Measurements from ENCODE around the gene GPR143.
"Not testable (repeated sequence)": the region's sequence is repeated elsewhere in the genome, so short reads cannot be mapped to it uniquely, and the experiment has no call there.

The GPR143 gene

DNA sequence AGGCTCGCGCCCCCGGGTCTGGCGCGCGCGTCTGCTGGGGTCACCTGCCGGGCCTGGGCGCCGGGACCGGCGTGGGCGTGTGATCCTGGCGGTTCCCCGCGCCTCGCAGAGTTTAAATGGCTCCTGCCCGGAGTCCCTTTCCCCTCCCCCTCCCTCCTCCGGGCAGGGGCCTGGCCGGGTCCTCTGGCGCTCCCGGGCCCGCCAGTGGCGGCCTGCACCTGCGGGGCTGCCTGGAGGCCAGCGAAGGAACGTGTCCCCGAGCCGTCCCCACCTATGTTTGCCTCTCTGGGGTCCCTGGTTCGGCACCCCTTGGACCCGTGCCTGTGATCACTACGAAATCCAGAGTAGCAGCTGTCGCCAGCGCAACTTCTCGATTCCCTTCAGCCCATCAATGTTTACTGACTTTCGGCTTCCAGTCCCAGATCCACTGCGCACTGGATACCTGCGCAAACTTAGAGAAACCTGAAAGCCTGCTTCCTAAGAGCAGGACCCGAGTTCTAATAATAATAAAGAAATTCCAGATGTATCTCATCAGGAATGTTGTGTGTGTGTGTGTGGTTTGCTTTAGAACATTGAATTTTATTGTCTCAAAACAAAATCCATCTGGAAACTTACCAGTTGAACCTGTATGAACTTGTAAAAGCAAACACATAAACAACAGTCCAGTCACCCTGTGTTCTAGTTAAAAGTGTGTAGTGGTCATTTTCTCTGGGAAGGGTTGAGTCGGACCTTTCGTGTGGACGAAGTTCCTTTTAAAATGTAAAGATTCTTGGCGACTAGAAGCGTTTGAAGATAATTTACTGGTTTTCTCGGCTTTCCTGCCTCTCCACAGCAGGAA lies 21.4 kb upstream of the GPR143 start:
- H3K27ac ChIP-seq (ENCODE audit: low read depth, low read length): no peak overlapping the region
- H3K9ac ChIP-seq (ENCODE audit: low read length): no peak overlapping the region
- H3K36me3 ChIP-seq (ENCODE audit: control insufficient read depth, insufficient read depth, low read length): no peaks in the 10 kb centered on the region

GRCh38 chrX:9785944-9786797 lies 20.5 kb upstream of the GPR143 start, which contains the start of gene SHROOM2:
TSS of gene SHROOM2 (plus strand) at chrX:9786429. CDS start at chrX:9786546, 117 bp downstream.
- Histone ChIP-seq H3K36me3 (ENCODE audit: control insufficient read depth, insufficient read depth, low read length) (no peaks in the 10 kb centered on the region), H3K27me3 (ENCODE audit: control insufficient read depth, insufficient read depth, low read length) (no peaks in the 10 kb centered on the region), H3K4me3 (ENCODE audit: low read length) (peak within 1 kb of the TSS; percentile 46), H3K9ac (ENCODE audit: low read length) (no peak within 1 kb of the TSS), H3K4me1 (ENCODE audit: control insufficient read depth, insufficient read depth, low read length) (no peaks in the 10 kb centered on the region), H3K27ac (ENCODE audit: low read depth, low read length) (no peak within 1 kb of the TSS)

More for the DNA sequence above, 21.4 kb upstream of the GPR143 start:
- H3K4me1 ChIP-seq (ENCODE audit: control insufficient read depth, insufficient read depth, low read length): no peaks in the 10 kb centered on the region
- no peaks in the 10 kb centered on the region for H3K27me3 ChIP-seq (ENCODE audit: control insufficient read depth, insufficient read depth, low read length)
- H3K4me3 ChIP-seq (ENCODE audit: low read length): peak overlapping the region; percentile 23

DNA sequence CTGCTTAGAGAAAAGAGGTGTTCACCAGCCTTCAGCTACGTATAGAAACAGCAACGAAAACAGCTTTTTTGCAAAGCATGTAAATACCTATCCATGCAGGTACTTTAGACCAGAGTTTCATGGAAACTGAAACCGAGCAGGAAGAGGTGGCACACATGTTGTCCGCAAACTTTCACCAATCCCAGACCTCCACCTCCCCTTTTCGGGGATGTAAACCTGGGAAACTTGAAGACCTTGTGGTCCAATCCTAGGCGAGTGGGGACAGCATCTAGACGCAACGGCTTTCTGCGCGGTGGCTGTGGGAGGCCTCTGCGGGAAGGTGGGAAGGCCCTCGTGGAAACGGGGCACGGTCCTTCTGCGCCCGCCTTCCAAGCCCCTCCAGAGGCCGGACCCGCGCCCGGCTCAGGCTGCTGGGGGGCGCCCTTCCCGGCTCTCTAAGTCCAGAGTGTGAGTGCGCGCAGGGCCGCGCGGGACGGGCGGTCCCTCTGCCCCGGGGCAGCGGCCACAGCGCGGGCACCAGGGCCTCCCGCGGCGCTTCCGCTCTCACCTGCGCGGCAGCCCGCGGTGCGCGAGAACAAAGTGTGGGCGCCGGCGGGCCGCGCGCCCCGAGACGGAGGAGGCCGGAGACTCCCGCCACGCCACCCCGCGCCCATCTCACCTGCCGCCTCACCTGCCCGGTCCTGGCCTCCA lies 19.8 kb upstream of the GPR143 start:
- no peaks in the 10 kb centered on the region for H3K27me3 ChIP-seq (ENCODE audit: control insufficient read depth, insufficient read depth, low read length)
- no peaks in the 10 kb centered on the region for H3K4me1 ChIP-seq (ENCODE audit: control insufficient read depth, insufficient read depth, low read length)
- no peak overlapping the region for H3K9ac ChIP-seq (ENCODE audit: low read length)
- H3K36me3 ChIP-seq (ENCODE audit: control insufficient read depth, insufficient read depth, low read length): no peaks in the 10 kb centered on the region
- no peak overlapping the region for H3K27ac ChIP-seq (ENCODE audit: low read depth, low read length)
- H3K4me3 ChIP-seq (ENCODE audit: low read length): peak overlapping the region; percentile 46

DNA sequence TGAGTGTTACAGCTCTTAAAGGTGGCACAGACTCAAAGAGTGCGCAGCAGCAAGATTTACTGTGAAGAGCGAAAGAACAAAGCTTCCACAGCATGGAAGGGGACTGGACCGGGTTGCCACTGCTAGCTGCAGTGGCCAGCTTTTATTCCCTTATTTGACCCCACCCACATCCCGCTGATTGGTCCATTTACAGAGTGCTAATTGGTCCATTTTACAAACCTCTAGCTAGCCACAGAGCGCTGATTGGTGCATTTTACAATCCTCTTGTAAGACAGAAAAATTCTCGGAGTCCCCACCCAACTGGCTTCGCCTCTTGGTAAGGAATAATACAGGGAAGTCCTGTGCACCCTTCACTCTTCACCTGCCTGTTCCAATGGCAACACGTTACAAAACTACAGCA lies 18.7 kb upstream of the GPR143 start:
- Histone ChIP-seq H3K4me3 (ENCODE audit: low read length) (no peak overlapping the region), H3K27ac (ENCODE audit: low read depth, low read length) (no peak overlapping the region), H3K4me1 (ENCODE audit: control insufficient read depth, insufficient read depth, low read length) (no peaks in the 10 kb centered on the region), H3K36me3 (ENCODE audit: control insufficient read depth, insufficient read depth, low read length) (no peaks in the 10 kb centered on the region), H3K9ac (ENCODE audit: low read length) (no peak overlapping the region), H3K27me3 (ENCODE audit: control insufficient read depth, insufficient read depth, low read length) (no peaks in the 10 kb centered on the region)

- Histone ChIP-seq H3K4me1 (ENCODE audit: control insufficient read depth, insufficient read depth, low read length) (no peaks in the 10 kb centered on the region), H3K27me3 (ENCODE audit: control insufficient read depth, insufficient read depth, low read length) (no peaks in the 10 kb centered on the region), H3K27ac (ENCODE audit: low read depth, low read length) (no peak overlapping the region), H3K9ac (ENCODE audit: low read length) (no peak overlapping the region), H3K36me3 (ENCODE audit: control insufficient read depth, insufficient read depth, low read length) (no peaks in the 10 kb centered on the region), H3K4me3 (ENCODE audit: low read length) (no peak overlapping the region)
Observed at GRCh38 chrX:9781941-9782340, 16.3 kb upstream of the GPR143 start.

GRCh38 chrX:9775930-9776329 lies 10.3 kb upstream of the GPR143 start:
- H3K27ac ChIP-seq (ENCODE audit: low read depth, low read length): no peak overlapping the region
- H3K4me1 ChIP-seq (ENCODE audit: control insufficient read depth, insufficient read depth, low read length): no peaks in the 10 kb centered on the region

DNA sequence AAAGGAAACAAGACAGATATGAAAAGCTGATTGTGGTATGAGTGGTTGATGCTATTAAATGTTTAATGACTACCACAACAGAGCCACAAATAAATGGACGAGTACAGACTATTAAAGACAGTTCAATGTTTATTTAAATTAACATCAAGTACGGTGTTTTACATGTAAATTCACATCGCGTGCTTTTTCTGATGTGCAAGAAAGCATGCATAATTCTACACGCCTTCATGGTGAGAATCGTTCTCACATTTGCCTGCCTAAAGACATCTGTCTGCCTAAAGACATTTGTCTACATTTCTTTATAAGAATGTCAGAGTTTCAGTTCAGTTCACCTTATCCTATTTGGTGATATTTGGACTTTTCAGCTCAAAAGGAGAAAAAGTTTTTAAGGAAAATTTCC lies 7.3 kb upstream of the GPR143 start:
- Histone ChIP-seq H3K4me1 (ENCODE audit: control insufficient read depth, insufficient read depth, low read length) (no peaks in the 10 kb centered on the region), H3K36me3 (ENCODE audit: control insufficient read depth, insufficient read depth, low read length) (no peaks in the 10 kb centered on the region), H3K27ac (ENCODE audit: low read depth, low read length) (no peak overlapping the region), H3K4me3 (ENCODE audit: low read length) (no peak overlapping the region), H3K9ac (ENCODE audit: low read length) (no peak overlapping the region), H3K27me3 (ENCODE audit: control insufficient read depth, insufficient read depth, low read length) (no peaks in the 10 kb centered on the region)

More at GRCh38 chrX:9775930-9776329, 10.3 kb upstream of the GPR143 start:
- H3K9ac ChIP-seq (ENCODE audit: low read length): no peak overlapping the region
- no peaks in the 10 kb centered on the region for H3K36me3 ChIP-seq (ENCODE audit: control insufficient read depth, insufficient read depth, low read length)
- no peaks in the 10 kb centered on the region for H3K27me3 ChIP-seq (ENCODE audit: control insufficient read depth, insufficient read depth, low read length)
- H3K4me3 ChIP-seq (ENCODE audit: low read length): no peak overlapping the region

DNA sequence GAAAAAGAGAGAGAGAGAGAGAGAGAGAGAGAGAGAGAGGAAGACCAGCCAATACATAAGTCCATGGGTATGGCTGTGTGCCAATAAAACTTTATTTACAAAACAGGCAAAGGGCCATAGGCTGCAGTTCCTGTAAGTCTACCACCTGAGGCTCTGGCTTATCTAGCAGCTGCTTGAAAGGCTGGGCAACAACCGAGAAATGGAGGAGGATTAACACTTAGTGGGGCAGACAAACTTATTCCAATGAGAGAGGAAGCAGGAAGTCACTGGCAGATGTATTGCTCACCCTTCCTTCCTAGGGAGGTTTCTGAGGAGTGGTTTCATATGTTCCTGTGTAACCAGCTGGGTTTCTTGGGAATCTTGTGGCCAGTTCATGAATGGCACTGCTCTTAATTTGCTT lies 4.7 kb upstream of the GPR143 start:
- Histone ChIP-seq H3K4me3 (ENCODE audit: low read length) (no peak overlapping the region), H3K9ac (ENCODE audit: low read length) (no peak overlapping the region), H3K36me3 (ENCODE audit: control insufficient read depth, insufficient read depth, low read length) (no peaks in the 10 kb centered on the region), H3K27ac (ENCODE audit: low read depth, low read length) (no peak overlapping the region), H3K27me3 (ENCODE audit: control insufficient read depth, insufficient read depth, low read length) (no peaks in the 10 kb centered on the region), H3K4me1 (ENCODE audit: control insufficient read depth, insufficient read depth, low read length) (no peaks in the 10 kb centered on the region)

- H3K4me3 ChIP-seq (ENCODE audit: low read length); H3K27ac ChIP-seq (ENCODE audit: low read depth, low read length); H3K27me3 ChIP-seq (ENCODE audit: control insufficient read depth, insufficient read depth, low read length); H3K9ac ChIP-seq (ENCODE audit: low read length); H3K4me1 ChIP-seq (ENCODE audit: control insufficient read depth, insufficient read depth, low read length); H3K36me3 ChIP-seq (ENCODE audit: control insufficient read depth, insufficient read depth, low read length): not testable (repeated sequence)
Observed at GRCh38 chrX:9768321-9768839, 2.7 kb upstream of the GPR143 start.

- Histone ChIP-seq H3K4me1 (ENCODE audit: control insufficient read depth, insufficient read depth, low read length) (no peaks in the 10 kb centered on the region), H3K9ac (ENCODE audit: low read length) (no peak overlapping the region), H3K27me3 (ENCODE audit: control insufficient read depth, insufficient read depth, low read length) (no peaks in the 10 kb centered on the region)
Observed at GRCh38 chrX:9767375-9767774, 1.7 kb upstream of the GPR143 start.

GRCh38 chrX:9765072-9765736 lies 443 bp downstream of the GPR143 start:
- no peak overlapping the region for H3K9ac ChIP-seq (ENCODE audit: low read length)
- no peaks in the 10 kb centered on the region for H3K36me3 ChIP-seq (ENCODE audit: control insufficient read depth, insufficient read depth, low read length)
- no peaks in the 10 kb centered on the region for H3K27me3 ChIP-seq (ENCODE audit: control insufficient read depth, insufficient read depth, low read length)
- H3K4me1 ChIP-seq (ENCODE audit: control insufficient read depth, insufficient read depth, low read length): no peaks in the 10 kb centered on the region
- H3K4me3 ChIP-seq (ENCODE audit: low read length): no peak overlapping the region
- no peak overlapping the region for H3K27ac ChIP-seq (ENCODE audit: low read depth, low read length)

More at GRCh38 chrX:9767375-9767774, 1.7 kb upstream of the GPR143 start:
- no peak overlapping the region for H3K4me3 ChIP-seq (ENCODE audit: low read length)
- H3K27ac ChIP-seq (ENCODE audit: low read depth, low read length): no peak overlapping the region
- no peaks in the 10 kb centered on the region for H3K36me3 ChIP-seq (ENCODE audit: control insufficient read depth, insufficient read depth, low read length)
